ENCODE results near the gene DNAJC15.

The DNAJC15 gene

GRCh38 chr13:43088093-43088511 lies 64.7 kb downstream of the DNAJC15 start:
- no peak for DNase-seq

GRCh38 chr13:43089912-43090498 lies 66.6 kb downstream of the DNAJC15 start:
- DNase-seq, result no peak

GRCh38 chr13:43094901-43095300 lies 71.5 kb downstream of the DNAJC15 start:
- no peak for DNase-seq

GRCh38 chr13:43095771-43096719 lies 72.7 kb downstream of the DNAJC15 start:
- no peak for DNase-seq

GRCh38 chr13:43100667-43101066 lies 77.3 kb downstream of the DNAJC15 start:
- DNase-seq, result no peak

GRCh38 chr13:43102304-43102703 lies 78.9 kb downstream of the DNAJC15 start:
- no peak for DNase-seq

GRCh38 chr13:43107780-43108179 lies 84.4 kb downstream of the DNAJC15 start:
- no peak for DNase-seq

- no peak for DNase-seq
Measured at GRCh38 chr13:43110036-43110435, 86.7 kb downstream of the DNAJC15 start.

GRCh38 chr13:43110658-43111057 lies 87.3 kb downstream of the DNAJC15 start:
- DNase-seq, result no peak

GRCh38 chr13:43111559-43112400 lies 88.4 kb downstream of the DNAJC15 start:
- DNase-seq, result no peak

- no peak for DNase-seq
Measured at GRCh38 chr13:43113603-43114002, 90.2 kb downstream of the DNAJC15 start.

GRCh38 chr13:43114504-43114903 lies 91.1 kb downstream of the DNAJC15 start:
- DNase-seq, result no peak

GRCh38 chr13:43115141-43115540 lies 91.8 kb downstream of the DNAJC15 start:
- no peak for DNase-seq

- DNase-seq, result no peak
Measured at GRCh38 chr13:43116242-43116641, 92.9 kb downstream of the DNAJC15 start.

GRCh38 chr13:43118521-43118920 lies 95.1 kb downstream of the DNAJC15 start:
- no peak for DNase-seq

- DNase-seq, result no peak
Measured at GRCh38 chr13:43119206-43119605, 95.8 kb downstream of the DNAJC15 start.

- DNase-seq, result no peak
Measured at GRCh38 chr13:43122791-43123190, 99.4 kb downstream of the DNAJC15 start.

GRCh38 chr13:43123856-43124255 lies 100.5 kb downstream of the DNAJC15 start:
- no peak for DNase-seq

- no peak for DNase-seq
Measured at GRCh38 chr13:43124490-43124889, 101.1 kb downstream of the DNAJC15 start.

- DNase-seq, result no peak
Measured at GRCh38 chr13:43126420-43126819, 103.0 kb downstream of the DNAJC15 start.

GRCh38 chr13:43127103-43127798 lies 103.9 kb downstream of the DNAJC15 start:
- no peak for DNase-seq

GRCh38 chr13:43127827-43128226 lies 104.4 kb downstream of the DNAJC15 start:
- DNase-seq, result no peak

GRCh38 chr13:43128504-43128961 lies 105.1 kb downstream of the DNAJC15 start:
- no peak for DNase-seq
